Hepatocyte (in vitro differentiated cells): Measurements from ENCODE around the gene AKIP1.

ENCODE experiments used
- EZH2 ChIP-seq: fragments of 200-600 bp; sonication (generic); IDR thresholded peaks from 2 replicates; pipeline ENCODE4 v1.6.1; 2016; ENCODE audit warnings: antibody characterized with exemption, mild to moderate bottlenecking, borderline replicate concordance
- EZH2phosphoT487 ChIP-seq: fragments of 200-600 bp; sonication (generic); IDR thresholded peaks from one replicate; pipeline ENCODE4 v1.6.1; 2018; ENCODE audit warnings: antibody characterized with exemption, mild to moderate bottlenecking, low read depth, moderate library complexity; ENCODE audit not compliant: unreplicated experiment, severe bottlenecking
- TF ChIP-seq, protein P1 (sequence below): fragments of 200-600 bp; sonication (generic); IDR thresholded peaks from 2 replicates; pipeline ENCODE4 v1.5.1; 2016; ENCODE audit warnings: antibody characterized with exemption, mild to moderate bottlenecking; ENCODE audit not compliant: poor library complexity

DNA sequence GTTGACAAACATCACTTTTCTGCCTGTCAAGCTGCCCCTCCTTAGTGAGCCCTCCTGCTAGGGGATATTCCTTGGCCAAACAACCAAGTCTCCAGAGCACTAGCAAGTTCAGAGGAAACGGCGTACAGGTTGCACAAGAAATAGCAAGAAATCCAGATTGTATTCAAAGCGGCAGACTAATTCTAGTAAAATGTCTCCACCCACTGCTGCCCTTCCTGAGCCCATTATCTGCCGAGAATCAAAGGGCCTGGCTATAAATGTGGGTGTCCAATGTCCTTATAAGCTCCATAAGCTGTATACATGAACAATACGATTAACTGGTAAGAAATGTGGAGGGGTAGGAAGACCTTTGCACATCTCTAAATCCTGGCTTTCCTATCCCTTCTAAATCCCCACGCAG is 44.0 kb upstream of the AKIP1 start:
- TF ChIP-seq, protein P1, sequence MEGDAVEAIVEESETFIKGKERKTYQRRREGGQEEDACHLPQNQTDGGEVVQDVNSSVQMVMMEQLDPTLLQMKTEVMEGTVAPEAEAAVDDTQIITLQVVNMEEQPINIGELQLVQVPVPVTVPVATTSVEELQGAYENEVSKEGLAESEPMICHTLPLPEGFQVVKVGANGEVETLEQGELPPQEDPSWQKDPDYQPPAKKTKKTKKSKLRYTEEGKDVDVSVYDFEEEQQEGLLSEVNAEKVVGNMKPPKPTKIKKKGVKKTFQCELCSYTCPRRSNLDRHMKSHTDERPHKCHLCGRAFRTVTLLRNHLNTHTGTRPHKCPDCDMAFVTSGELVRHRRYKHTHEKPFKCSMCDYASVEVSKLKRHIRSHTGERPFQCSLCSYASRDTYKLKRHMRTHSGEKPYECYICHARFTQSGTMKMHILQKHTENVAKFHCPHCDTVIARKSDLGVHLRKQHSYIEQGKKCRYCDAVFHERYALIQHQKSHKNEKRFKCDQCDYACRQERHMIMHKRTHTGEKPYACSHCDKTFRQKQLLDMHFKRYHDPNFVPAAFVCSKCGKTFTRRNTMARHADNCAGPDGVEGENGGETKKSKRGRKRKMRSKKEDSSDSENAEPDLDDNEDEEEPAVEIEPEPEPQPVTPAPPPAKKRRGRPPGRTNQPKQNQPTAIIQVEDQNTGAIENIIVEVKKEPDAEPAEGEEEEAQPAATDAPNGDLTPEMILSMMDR = no peak
- no peak for TF ChIP-seq EZH2phosphoT487
- TF ChIP-seq EZH2 = no peak
